HG03103 (cell line): Measurements from ENCODE around the gene GPR108.
"Not testable (repeated sequence)": the region's sequence is repeated elsewhere in the genome, so short reads cannot be mapped to it uniquely, and the experiment has no call there.

ENCODE experiments used
- ATAC-seq: cut with Tn5 transposase; IDR thresholded peaks from one replicate; pipeline ENCODE4 v1.9.1; 2021; ENCODE audit warnings: low read depth; ENCODE audit not compliant: unreplicated experiment

Gene GPR108

GRCh38 chr19:6709549-6709948, 27.8 kb downstream of the GPR108 start:
- ATAC-seq: no peak

- not testable (repeated sequence) for ATAC-seq
Observed at GRCh38 chr19:6708913-6709312, 28.5 kb downstream of the GPR108 start.

- no peak for ATAC-seq
Observed at GRCh38 chr19:6708346-6708745, 29.0 kb downstream of the GPR108 start.

DNA sequence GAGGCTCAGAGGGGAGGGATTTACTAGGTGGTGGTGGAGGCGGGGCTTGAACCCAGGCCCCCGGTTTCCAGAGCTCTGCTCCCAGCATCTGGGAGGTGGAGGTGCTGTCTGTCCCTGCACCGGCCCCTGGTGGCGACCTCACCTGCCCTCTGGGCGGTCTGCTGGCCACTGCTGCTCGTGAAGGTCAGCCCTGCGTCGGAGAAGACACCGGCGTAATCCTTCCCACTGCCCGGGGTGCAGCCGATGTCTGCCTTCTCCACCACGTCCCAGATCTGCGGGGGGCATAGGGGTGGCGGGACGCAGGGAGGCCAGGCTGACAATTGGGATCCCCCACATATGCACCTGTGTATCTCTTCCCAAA, 29.7 kb downstream of the GPR108 start:
- ATAC-seq: no peak

DNA sequence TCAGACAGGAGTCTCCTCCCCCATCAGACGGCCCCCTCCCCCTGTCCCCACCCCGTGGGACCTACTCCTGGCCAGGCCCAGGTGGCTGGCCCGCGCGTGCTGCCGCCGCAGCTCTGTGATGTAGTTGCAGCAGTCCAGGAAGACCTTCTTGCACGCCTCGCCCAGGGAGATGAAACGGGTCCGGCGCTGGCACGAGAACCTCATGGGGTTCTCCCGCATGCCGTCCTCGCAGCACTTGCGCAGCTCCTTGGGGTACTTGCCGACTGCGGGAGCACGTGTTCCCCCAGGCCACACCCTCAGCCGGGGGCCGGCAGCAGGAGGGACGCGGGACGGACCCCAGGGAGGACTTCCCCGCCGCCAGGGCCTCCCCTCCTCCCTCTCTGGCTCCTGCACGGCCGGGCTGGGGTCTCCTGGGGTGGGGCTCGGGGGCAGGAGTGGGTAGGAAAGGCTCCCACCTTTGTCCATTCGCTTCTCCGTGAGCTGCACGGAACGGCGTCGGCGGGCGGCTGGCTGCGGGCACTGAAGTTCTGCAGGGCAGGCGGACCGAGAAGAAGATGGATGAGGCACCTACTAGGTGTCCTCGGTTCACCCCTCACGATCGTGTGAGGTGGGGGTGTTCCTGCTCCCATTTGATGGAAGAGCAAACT, 30.2 kb downstream of the GPR108 start:
- no peak for ATAC-seq

GRCh38 chr19:6706633-6706958, 30.8 kb downstream of the GPR108 start:
- no peak for ATAC-seq

GRCh38 chr19:6705931-6706632, 31.3 kb downstream of the GPR108 start:
- ATAC-seq: no peak

DNA sequence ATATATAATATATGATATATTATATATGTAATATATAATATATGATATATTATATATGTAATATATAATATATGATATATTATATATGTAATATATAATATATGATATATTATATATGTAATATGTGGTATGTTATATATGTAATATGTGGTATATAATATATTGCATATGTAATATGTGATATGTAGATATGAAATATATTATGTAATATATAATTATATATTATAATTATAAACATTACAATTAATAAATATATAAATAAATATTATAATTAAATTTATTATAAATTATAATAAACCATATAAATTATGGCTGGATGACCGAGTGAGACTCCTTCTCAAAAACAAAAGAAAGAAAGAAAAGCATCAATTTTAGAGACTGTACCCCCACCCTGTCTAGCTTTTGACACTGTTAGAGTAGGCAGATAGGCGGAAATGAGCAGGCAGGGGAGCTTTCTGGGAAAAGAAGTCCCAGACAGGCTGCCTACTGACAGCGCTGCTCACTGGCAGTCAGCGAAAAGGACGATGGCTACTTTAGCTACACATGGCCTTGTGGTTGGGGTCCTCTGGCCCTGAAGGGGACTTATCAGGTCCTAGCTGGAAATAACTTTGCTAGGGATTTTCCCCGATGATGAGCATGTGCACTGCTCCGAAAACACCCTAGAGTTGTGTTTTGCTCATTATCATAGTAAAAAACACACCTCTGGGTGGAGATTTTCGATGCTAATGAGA, 36.6 kb downstream of the GPR108 start:
- no peak for ATAC-seq

DNA sequence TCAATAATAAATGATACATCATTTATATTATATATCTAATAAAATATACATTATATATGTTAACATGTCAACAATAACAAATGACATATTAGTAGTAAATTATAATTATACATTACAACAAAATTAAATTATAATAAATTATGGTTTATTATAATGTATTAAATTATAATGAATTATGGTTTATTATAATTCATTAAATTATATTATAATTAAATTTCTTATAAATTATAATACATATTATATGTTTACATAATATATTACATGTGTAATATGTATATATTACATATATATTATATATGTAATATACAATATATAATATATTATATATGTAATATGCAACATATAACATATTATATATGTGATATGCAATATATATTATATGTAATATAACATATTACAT, 37.4 kb downstream of the GPR108 start:
- ATAC-seq: no peak

DNA sequence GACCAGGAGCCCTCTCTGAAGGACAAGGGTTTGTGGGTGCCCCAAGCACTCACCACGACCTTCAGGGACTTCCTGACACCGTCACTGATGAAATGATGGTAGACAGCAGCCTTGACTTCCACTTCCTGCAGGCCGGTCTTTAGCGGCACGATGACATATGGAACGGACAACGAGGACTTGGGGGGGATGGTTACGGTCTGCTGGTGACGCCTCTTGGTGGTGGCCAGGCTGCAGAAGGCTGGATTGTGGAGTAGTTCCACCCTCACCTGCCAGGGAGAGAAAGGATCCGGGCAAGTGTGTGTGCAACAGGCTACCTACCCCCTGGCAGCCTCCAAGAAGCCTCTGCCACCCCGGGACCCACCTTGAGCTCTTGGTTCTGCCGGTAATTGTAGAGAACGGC, 40.1 kb downstream of the GPR108 start:
- no peak for ATAC-seq

GRCh38 chr19:6696239-6696820, 41.0 kb downstream of the GPR108 start:
- no peak for ATAC-seq

GRCh38 chr19:6694147-6694815, 43.1 kb downstream of the GPR108 start:
- no peak for ATAC-seq

DNA sequence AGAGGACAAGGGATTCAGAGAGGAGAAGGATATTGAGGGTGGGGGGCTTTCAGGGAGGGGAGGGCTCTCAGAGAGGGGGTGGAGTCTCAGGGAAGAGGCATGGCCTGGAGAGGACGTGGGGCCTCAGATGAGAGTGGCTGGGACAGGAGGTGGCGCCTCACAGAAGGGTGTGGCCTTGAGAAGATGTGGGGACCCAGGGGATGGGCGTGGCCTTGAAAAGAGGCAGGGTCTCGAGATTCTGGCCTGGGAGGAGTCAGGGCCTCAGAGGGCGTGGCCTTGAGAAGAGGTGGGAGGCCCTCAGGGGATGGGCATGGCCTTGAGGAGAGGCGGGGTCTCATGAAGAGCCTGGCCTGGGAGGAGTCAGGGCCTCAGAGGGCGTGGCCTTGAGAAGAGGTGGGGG, 43.7 kb downstream of the GPR108 start:
- ATAC-seq: no peak

DNA sequence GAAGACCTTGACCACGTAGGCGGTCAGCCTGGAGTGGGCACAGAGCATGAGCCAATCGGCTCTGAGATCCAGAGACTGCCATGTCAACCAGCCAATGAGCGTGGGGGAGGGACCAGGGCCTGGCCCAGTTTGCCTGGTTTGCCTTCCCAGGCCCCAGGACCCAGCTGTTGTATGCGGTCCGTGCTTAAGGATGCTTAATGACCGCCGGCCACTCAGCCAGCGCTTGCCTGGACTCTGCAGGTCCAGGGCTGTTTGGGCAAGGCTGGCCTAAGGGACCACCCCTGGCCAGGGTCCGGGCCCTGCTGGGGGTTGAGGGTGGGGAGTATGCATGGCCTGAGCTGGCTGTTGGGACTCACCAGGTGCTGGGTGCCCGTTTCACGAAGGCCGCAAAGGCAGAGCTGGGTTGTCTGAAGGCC, 44.3 kb downstream of the GPR108 start:
- ATAC-seq: no peak

GRCh38 chr19:6692027-6692426, 45.4 kb downstream of the GPR108 start:
- no peak for ATAC-seq

- no peak for ATAC-seq
Observed at GRCh38 chr19:6691342-6691741, 46.0 kb downstream of the GPR108 start.

- ATAC-seq: no peak
Observed at GRCh38 chr19:6690160-6690885, 47.1 kb downstream of the GPR108 start.

DNA sequence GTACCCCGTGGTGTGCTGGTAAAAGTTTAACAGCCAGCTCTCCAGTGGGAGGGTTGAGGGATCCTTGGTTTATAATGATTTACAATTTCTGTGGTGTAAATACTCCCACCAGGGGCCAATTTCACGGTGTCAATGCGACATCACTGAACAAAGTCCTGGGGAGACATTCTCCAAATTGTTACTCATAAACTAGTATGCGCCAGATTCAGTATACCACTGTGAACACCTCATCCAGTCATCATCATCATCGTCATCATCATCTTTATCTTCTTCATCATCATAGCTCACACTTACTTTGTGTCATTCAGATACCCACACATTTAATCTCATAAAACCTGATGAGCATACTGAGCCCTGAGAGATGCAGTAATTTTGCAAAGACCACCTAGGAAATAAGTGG, 50.3 kb downstream of the GPR108 start:
- no peak for ATAC-seq

- ATAC-seq: no peak
Observed at GRCh38 chr19:6686628-6686975, 50.8 kb downstream of the GPR108 start.

- ATAC-seq: no peak
Observed at GRCh38 chr19:6685962-6686627, 51.3 kb downstream of the GPR108 start.
